Esophagus squamous epithelium (tissue), 4 donors: ENCODE results near the gene SBF1.

ENCODE experiments used
- CTCF ChIP-seq, 6 experiments: fragments of 450-650 bp in 4 of 6; fragments of 200-600 bp in 2 of 6; sonication (generic) in 2 of 6; IDR thresholded peaks; one replicate each; pipeline ENCODE4 v1.5.1; 2016 to 2019; ENCODE audit warnings: antibody characterized with exemption in 6 of 6, mild to moderate bottlenecking in 4 of 6, moderate library complexity in 4 of 6
- POLR2A ChIP-seq, 4 donors: fragments of 450-650 bp; IDR thresholded peaks; one replicate each; pipeline ENCODE4 v1.6.1; 2017; ENCODE audit warnings: antibody characterized with exemption in 4 of 4, mild to moderate bottlenecking in 4 of 4, moderate library complexity in 3 of 4

GRCh38 chr22:50432131-50432876 is 42.5 kb downstream of the SBF1 start:
- TF ChIP-seq CTCF (IDR thresholded peaks at IDR 0.05) (no peak), POLR2A (IDR thresholded peaks at IDR 0.05) (no peak)
